ENCODE results near the gene ZNF280A.
"Not testable (repeated sequence)": the region's sequence is repeated elsewhere in the genome, so short reads cannot be mapped to it uniquely, and the experiment has no call there.

The ZNF280A gene

DNA sequence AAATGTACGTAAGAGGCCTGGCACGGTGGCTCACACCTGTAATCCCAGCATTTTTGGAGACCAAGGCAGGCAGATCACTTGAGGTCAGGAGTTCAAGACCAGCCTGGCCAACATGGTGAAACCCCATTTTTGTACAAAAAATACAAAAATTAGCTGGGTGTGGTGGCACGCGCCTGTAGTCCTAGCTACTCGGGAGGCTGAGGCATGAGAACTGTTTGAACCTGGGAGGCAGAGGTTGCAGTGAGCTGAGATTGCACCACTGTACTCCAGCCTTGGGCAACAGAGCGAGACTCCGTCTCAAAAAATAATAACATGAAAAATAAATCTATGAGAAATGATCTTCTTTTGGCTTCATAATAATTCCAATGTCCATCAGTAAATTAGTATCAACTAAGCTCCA, 9.2 kb downstream of the ZNF280A start:
- H3K4me3 Mint-ChIP-seq, ATAC-seq, H3K27ac Mint-ChIP-seq, DNase-seq, H3K4me1 Mint-ChIP-seq: not testable (repeated sequence)
- H3K9me3 Mint-ChIP-seq: peaks cover 15% of the 10 kb centered on the region
- H3K36me3 Mint-ChIP-seq (ENCODE audit: low read depth): peaks cover 11% of the 10 kb centered on the region
- H3K27me3 Mint-ChIP-seq: peaks cover 14% of the 10 kb centered on the region

DNA sequence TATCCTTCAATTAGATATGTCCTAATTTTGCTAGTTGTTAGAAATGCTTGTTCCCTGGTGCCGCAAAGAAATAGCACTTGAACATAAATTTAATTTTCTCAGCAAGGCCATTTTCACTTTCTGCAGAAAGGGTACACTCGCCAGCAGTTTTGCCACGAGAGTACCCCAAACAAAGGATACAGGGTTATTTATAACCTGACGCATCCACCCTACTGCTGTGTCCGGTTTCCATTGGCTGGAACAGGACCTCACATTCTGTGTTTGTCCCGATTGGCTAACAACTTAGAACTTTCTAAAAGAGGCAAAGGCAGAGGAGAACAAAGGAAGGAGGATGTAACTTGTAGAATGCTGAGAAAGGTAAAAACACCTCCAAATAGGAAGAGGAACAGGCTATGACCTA, 10.2 kb downstream of the ZNF280A start:
- Mint-ChIP-seq H3K36me3 (ENCODE audit: low read depth) (peaks cover 15% of the 10 kb centered on the region), H3K9me3 (peaks cover 15% of the 10 kb centered on the region), H3K27ac (peak overlapping the region; percentile 57)
- ATAC-seq, H3K4me1 Mint-ChIP-seq, H3K27me3 Mint-ChIP-seq, DNase-seq, H3K4me3 Mint-ChIP-seq: not testable (repeated sequence)

DNA sequence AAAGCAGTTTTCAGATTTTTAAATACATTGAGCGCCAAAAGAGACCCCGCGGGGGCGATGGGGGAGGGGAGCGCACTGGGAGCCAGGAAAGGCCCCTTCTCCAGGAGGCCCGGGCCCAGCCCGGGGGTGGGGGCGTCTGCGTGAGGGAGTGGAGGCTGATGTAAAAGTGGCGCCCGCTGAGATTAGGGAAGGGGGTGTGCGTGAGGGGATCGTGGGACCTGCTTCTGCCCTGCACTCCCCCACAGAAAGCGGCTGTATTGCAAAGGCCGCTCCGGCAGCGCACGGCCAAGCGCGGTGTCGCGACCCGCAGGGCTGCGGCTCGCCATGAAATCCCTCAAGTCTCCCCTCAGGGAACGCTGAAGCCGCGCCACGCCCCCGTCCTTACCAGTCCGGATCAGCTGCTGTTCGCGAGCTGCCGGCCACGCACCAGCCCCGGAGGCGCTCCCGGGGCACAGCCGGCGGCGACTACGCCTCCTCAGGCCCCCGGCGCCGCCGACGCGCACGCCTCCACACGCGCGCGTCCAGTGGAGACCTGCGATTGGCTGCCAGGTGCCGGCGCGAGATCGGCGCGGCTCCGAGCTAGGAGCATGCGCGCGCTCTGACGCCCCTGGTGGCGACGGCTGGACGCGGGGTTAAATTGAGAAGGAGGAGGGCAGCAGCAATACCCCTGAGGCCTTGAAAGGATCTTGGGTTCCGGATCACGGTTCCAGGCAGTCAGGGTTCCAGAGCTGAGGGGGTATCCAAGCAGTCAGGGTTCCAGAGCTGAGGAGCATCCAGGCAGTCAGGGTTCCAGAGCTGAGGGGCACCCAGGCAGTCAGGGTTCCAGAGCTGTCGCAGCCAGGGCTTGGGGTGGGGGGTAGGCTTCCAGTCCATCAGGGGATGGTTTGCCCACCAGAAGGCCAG, 11.5 kb downstream of the ZNF280A start, which contains the start of gene ZNF280B:
TSS of gene ZNF280B (minus strand) at position 469 of the 903 bp plus-strand sequence. CDS start 19,344 bp downstream, outside the sequence.
- Mint-ChIP-seq H3K9me3 (peaks cover 15% of the 10 kb centered on the region), H3K36me3 (ENCODE audit: low read depth) (peaks cover 23% of the 10 kb centered on the region), H3K27ac (peak within 1 kb of the TSS; percentile 57), H3K4me1 (peaks cover 10% of the 10 kb centered on the region), H3K4me3 (peak within 1 kb of the TSS; percentile 82), H3K27me3 (peaks cover 8% of the 10 kb centered on the region)
- DNase-seq: peak; percentile 88
- ATAC-seq: peak; percentile 95

- H3K4me1 Mint-ChIP-seq: peaks cover 10% of the 10 kb centered on the region
- peaks cover 8% of the 10 kb centered on the region for H3K27me3 Mint-ChIP-seq
- H3K4me3 Mint-ChIP-seq: peak overlapping the region; percentile 82
- peak overlapping the region; percentile 34 for H3K27ac Mint-ChIP-seq
- ATAC-seq (peak; percentile 7), DNase-seq (peak; percentile 3)
- H3K9me3 Mint-ChIP-seq: peaks cover 15% of the 10 kb centered on the region
- peaks cover 26% of the 10 kb centered on the region for H3K36me3 Mint-ChIP-seq (ENCODE audit: low read depth)
Measured at GRCh38 chr22:22507743-22508273, 12.3 kb downstream of the ZNF280A start.

DNA sequence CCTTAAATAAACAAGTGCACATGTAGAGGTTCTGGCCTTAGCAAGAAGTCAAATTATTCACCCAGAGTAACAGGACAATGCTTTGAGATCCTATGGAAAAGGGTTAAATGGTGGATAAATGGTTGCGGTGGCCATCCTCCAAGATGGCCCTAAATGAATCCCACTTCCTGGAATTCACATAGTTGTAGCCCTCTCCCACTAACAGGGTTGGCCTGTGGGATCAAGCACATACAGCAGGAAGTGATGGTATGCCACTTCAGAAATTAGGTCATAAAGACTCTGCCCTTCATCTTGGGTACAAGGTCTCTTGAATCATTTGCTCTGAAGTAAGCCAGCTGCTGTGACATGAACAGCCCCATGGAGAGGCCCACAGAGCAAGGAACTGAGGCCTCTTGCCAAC, 13.3 kb downstream of the ZNF280A start:
- H3K27ac Mint-ChIP-seq: no peak overlapping the region
- H3K4me1 Mint-ChIP-seq: peaks cover 10% of the 10 kb centered on the region
- H3K36me3 Mint-ChIP-seq (ENCODE audit: low read depth): peaks cover 28% of the 10 kb centered on the region
- H3K27me3 Mint-ChIP-seq: no peaks in the 10 kb centered on the region
- H3K9me3 Mint-ChIP-seq: peaks cover 15% of the 10 kb centered on the region
- H3K4me3 Mint-ChIP-seq: no peak overlapping the region
- DNase-seq: no peak
- ATAC-seq: no peak

DNA sequence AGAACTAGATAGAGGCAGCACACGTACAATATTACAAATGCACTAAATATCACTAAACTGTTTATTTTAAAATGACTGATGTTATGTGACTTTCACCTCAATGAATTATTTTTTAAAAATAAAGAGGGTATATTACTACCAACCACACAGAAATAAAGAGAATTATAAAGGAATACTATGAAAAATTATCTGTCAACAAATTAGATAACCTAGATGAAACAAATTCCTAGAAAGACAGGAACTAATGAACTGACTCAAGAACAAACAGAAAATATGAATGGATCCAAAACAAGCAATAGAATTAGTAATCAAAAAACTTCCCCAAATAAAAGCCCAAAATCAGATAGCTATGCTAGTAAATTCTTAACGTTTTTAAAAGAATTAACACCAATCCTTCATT, 21.8 kb downstream of the ZNF280A start:
- no peak overlapping the region for H3K27ac Mint-ChIP-seq
- H3K4me3 Mint-ChIP-seq: no peak overlapping the region
- H3K9me3 Mint-ChIP-seq: no peaks in the 10 kb centered on the region
- no peak for ATAC-seq
- no peak for DNase-seq
- peaks cover 16% of the 10 kb centered on the region for H3K36me3 Mint-ChIP-seq (ENCODE audit: low read depth)
- no peaks in the 10 kb centered on the region for H3K4me1 Mint-ChIP-seq
- no peaks in the 10 kb centered on the region for H3K27me3 Mint-ChIP-seq

- peaks cover 24% of the 10 kb centered on the region for H3K36me3 Mint-ChIP-seq (ENCODE audit: low read depth)
- H3K9me3 Mint-ChIP-seq, H3K4me3 Mint-ChIP-seq, H3K27ac Mint-ChIP-seq, H3K4me1 Mint-ChIP-seq, H3K27me3 Mint-ChIP-seq, DNase-seq, ATAC-seq: not testable (repeated sequence)
Measured at GRCh38 chr22:22491589-22491988, 28.5 kb downstream of the ZNF280A start.

GRCh38 chr22:22488736-22489135, 31.3 kb downstream of the ZNF280A start:
- H3K36me3 Mint-ChIP-seq (ENCODE audit: low read depth): peaks cover 21% of the 10 kb centered on the region
- DNase-seq: no peak
- ATAC-seq: no peak
- H3K9me3 Mint-ChIP-seq: no peaks in the 10 kb centered on the region
- H3K27me3 Mint-ChIP-seq: no peaks in the 10 kb centered on the region
- H3K4me3 Mint-ChIP-seq: no peak overlapping the region
- H3K27ac Mint-ChIP-seq: no peak overlapping the region
- H3K4me1 Mint-ChIP-seq: no peaks in the 10 kb centered on the region

DNA sequence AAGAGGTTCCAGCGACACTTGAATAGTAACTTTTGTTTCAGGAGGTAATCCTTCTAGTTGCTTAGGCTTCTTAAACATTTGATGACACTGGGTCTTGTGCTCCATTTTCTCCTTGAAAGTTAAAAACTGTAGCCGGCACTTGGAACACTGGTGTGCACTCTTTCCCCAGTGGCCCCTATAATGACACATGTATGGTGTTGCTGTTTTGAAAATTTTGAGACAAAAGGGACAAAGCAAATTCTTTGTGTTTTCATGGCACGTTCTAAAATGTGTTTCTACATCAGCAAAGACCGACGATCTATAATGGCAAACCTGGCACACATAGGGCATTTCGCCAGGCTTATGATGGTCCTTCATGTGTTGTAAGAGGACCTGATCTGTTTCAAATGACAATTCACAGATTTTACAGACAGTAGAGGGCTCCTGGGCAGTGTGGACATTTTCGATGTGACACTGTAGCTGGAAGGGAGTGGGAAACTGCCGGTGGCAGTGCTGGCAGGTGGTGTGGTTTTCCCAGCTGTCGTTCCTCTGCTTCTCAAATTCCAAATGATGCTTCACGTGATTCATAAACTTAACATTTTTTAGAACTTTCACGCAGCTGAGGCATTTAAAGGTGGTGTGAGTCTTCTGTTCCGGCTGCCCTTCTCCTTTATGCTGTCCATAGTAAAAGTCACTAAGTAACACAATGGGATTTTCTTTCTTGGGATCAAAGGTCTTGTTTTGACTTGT, 32.0 kb downstream of the ZNF280A start:
- no peak overlapping the region for H3K4me3 Mint-ChIP-seq
- H3K36me3 Mint-ChIP-seq (ENCODE audit: low read depth): peaks cover 17% of the 10 kb centered on the region
- H3K9me3 Mint-ChIP-seq: no peaks in the 10 kb centered on the region
- DNase-seq (no peak), ATAC-seq (no peak)
- H3K27me3 Mint-ChIP-seq: no peaks in the 10 kb centered on the region
- H3K4me1 Mint-ChIP-seq: no peaks in the 10 kb centered on the region
- no peak overlapping the region for H3K27ac Mint-ChIP-seq

GRCh38 chr22:22487059-22487458, 33.0 kb downstream of the ZNF280A start:
- no peaks in the 10 kb centered on the region for H3K9me3 Mint-ChIP-seq

DNA sequence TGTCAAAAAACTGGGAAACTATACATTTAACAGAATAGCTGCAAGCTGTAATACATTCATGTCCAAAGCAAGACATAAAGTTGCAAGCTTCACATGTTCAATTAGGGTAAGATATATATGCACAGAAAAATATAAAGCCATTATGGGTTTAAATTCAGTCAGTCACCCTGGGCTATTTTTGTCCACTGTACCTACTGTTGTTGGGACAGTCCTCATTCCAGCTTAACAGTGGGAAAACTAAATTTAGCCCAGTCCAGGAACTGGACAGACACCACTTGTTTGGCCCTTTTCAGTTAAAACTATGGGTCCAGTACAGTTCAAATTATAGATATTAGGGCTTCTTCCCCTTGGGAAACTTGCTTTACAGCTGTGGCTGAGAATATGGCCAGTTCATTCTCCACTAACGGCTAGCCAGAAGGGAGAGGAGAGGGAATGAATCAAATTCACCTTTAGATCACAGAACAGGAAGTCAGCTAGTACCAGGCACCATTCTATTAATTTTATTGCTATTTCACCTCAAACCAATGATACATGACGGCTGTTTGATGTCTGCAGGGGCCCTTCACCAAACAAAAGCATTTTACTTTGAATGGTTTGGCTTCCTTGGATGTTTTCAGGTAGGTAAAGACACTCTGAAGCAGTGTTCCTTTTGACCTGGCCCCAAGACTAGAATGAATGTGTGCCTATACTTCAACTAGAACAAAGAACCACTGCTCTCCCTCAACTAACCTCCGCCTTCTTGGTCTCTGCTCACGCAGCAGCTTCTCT, 33.8 kb downstream of the ZNF280A start:
- no peak for DNase-seq
- peaks cover 14% of the 10 kb centered on the region for H3K36me3 Mint-ChIP-seq (ENCODE audit: low read depth)
- no peaks in the 10 kb centered on the region for H3K27me3 Mint-ChIP-seq
- H3K4me1 Mint-ChIP-seq: no peaks in the 10 kb centered on the region
- no peak overlapping the region for H3K27ac Mint-ChIP-seq
- no peak for ATAC-seq
- H3K9me3 Mint-ChIP-seq: no peaks in the 10 kb centered on the region
- H3K4me3 Mint-ChIP-seq: no peak overlapping the region

More at GRCh38 chr22:22487059-22487458, 33.0 kb downstream of the ZNF280A start:
- Mint-ChIP-seq H3K4me3 (no peak overlapping the region), H3K4me1 (no peaks in the 10 kb centered on the region), H3K27me3 (no peaks in the 10 kb centered on the region), H3K27ac (no peak overlapping the region), H3K36me3 (ENCODE audit: low read depth) (peaks cover 17% of the 10 kb centered on the region)
- ATAC-seq (no peak), DNase-seq (no peak)

- H3K36me3 Mint-ChIP-seq (ENCODE audit: low read depth): peaks cover 14% of the 10 kb centered on the region
- no peak for DNase-seq
- H3K9me3 Mint-ChIP-seq: no peaks in the 10 kb centered on the region
- H3K27me3 Mint-ChIP-seq: no peaks in the 10 kb centered on the region
- H3K4me1 Mint-ChIP-seq: no peaks in the 10 kb centered on the region
- H3K4me3 Mint-ChIP-seq: no peak overlapping the region
- H3K27ac Mint-ChIP-seq: no peak overlapping the region
- ATAC-seq: no peak
Measured at GRCh38 chr22:22485524-22485923, 34.5 kb downstream of the ZNF280A start.

- Mint-ChIP-seq H3K36me3 (ENCODE audit: low read depth) (peaks cover 11% of the 10 kb centered on the region), H3K27me3 (no peaks in the 10 kb centered on the region), H3K27ac (no peak overlapping the region), H3K9me3 (no peaks in the 10 kb centered on the region), H3K4me3 (no peak overlapping the region), H3K4me1 (no peaks in the 10 kb centered on the region)
- DNase-seq (no peak), ATAC-seq (no peak)
Measured at GRCh38 chr22:22484023-22484422, 36.0 kb downstream of the ZNF280A start.

DNA sequence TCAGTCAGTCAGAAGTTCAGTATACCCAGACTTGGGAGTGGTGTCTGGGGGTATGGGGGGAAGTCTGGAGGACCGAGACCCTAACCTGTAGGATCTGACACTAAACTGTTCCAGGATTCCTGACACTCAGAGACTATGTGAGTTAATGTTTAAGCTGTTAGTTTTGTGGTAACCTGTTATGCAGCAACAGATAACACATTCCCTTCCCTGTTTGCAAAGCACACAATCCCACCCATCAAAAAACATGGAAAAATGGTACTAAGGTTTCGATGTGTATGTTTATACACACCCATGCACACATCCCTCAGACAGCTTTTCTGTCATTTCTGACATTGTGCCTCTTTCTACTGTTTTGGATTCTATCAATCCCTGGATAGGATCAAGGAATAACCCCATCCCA, 39.1 kb downstream of the ZNF280A start:
- Mint-ChIP-seq H3K4me3 (no peak overlapping the region), H3K9me3 (no peaks in the 10 kb centered on the region), H3K27me3 (no peaks in the 10 kb centered on the region), H3K4me1 (no peaks in the 10 kb centered on the region), H3K27ac (no peak overlapping the region), H3K36me3 (ENCODE audit: low read depth) (peaks cover 2% of the 10 kb centered on the region)
- DNase-seq (no peak), ATAC-seq (no peak)
